Epithelial cell of esophagus (primary cell): ENCODE data around the gene CTNND2.

ENCODE experiments used
- DNase-seq: peaks from one replicate; pipeline ENCODE4 v3.0.0; 2010; ENCODE audit warnings: low read depth
- H3K4me3 ChIP-seq: 2 replicates; pipeline ENCODE4 v1.5.1; 2011; ENCODE audit warnings: mild to moderate bottlenecking, low read length, control low read depth
- TF ChIP-seq, protein P1 (sequence below): IDR thresholded peaks from 2 replicates; pipeline ENCODE4 v1.5.1; 2011; ENCODE audit warnings: low read depth, mild to moderate bottlenecking, low read length, control low read depth, inconsistent platforms; ENCODE audit not compliant: insufficient read depth; ENCODE audit errors: missing control alignments

The CTNND2 gene

DNA sequence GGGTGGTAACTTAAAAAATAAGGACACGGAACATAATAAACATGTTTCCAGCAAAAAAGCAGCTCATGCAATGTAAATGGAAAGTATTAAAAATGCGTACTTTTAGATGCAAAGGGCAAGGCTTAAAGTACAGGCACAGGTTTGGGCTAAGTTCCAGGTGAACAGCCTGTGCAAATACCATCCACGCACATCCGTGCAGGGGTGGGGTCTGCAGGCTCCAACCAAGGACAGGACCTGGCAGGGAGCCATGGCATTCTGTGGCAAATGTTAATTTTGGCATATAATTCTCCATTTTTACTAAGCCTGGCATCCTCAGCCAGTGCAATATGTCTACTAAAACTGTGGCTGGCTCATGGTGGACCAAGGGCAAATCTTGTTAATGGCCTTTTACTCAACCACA is 777.4 kb downstream of the CTNND2 start:
- DNase-seq, result no peak
- H3K4me3 ChIP-seq, result no peak overlapping the region
- TF ChIP-seq, protein P1, sequence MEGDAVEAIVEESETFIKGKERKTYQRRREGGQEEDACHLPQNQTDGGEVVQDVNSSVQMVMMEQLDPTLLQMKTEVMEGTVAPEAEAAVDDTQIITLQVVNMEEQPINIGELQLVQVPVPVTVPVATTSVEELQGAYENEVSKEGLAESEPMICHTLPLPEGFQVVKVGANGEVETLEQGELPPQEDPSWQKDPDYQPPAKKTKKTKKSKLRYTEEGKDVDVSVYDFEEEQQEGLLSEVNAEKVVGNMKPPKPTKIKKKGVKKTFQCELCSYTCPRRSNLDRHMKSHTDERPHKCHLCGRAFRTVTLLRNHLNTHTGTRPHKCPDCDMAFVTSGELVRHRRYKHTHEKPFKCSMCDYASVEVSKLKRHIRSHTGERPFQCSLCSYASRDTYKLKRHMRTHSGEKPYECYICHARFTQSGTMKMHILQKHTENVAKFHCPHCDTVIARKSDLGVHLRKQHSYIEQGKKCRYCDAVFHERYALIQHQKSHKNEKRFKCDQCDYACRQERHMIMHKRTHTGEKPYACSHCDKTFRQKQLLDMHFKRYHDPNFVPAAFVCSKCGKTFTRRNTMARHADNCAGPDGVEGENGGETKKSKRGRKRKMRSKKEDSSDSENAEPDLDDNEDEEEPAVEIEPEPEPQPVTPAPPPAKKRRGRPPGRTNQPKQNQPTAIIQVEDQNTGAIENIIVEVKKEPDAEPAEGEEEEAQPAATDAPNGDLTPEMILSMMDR, result no peak

DNA sequence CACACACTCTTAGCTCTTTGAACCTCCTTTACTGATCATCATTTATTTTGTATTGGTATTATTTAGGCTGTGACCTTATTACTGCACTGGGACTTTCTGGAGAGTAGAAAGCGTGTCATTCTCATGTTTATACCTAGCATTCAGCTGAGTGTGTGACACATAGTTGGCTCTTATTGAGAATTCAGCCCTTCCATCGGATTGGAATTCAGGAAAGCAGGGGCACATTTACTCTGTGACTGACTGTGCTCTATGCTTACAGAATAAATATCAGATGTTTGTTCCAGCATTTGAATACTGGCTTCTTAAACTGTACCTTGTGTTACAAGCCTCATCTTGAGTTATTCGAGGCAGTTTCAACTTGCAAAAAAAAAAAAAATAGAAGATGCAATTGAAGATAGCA is 782.4 kb downstream of the CTNND2 start:
- TF ChIP-seq, protein P1, result no peak
- no peak for DNase-seq
- H3K4me3 ChIP-seq, result no peak overlapping the region

DNA sequence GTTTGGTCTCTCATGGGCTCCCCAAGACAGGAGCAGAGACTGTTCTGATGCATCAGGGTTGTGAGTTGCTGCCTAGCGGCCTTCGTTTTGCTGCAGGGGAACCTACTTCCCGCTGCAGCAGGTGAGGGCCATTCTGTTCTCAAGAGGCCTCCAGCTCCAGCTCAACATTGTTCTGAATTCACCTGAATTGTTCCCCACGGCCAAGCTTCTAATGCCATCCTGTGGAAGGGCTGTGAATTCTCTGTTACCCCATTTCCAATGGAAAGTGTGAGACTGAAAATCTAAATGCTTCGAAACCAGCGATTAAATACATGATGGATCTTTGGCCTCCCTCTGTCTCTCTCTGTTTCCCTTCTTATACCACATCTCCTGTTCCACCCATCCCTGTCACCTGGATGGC is 794.1 kb downstream of the CTNND2 start:
- TF ChIP-seq, protein P1, result no peak
- no peak for DNase-seq
- H3K4me3 ChIP-seq, result no peak overlapping the region

DNA sequence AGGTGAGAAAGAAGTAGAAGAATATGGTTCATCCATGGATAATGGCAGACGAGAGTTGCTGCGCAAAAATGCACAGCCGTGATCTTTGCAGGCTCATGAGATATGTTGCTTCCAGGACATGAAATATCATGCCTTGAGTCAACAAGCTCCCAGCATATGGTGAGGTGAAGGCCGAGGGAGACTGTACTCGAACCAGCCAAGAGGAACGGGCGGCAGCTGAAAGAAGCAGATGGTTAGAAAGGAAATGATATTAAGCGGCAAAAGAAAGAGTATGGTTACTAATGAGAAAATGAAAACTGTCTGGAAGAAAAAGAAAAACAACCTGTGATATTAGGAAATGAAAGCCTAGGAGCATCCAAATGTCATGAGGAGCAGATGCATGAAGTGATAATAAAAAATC is 798.5 kb downstream of the CTNND2 start:
- TF ChIP-seq, protein P1, result no peak
- DNase-seq, result no peak
- H3K4me3 ChIP-seq, result no peak overlapping the region

DNA sequence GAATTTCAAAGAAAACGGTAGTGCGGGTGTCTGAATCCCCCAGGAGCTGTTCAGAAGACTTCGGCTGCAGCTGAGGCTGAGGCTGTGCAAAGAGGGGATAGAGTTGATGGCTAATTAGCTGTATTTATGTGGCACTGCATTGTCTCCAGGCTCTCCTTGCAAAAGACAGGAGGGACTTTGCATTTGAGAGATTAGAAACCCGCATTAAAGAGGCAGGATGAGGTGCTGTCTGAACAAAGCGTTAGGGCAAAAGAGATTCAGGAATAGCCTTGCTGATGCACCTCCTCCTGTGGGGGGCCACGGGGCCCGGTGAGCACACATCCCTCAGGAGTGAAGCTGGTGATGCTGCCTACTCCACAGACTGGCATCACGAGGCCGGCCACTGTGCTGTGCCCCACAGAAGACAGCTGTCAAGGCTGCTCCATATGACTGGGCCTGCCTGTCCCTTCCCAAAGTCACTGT is 799.6 kb downstream of the CTNND2 start:
- TF ChIP-seq, protein P1, result no peak
- no peak for DNase-seq
- H3K4me3 ChIP-seq, result no peak overlapping the region

DNA sequence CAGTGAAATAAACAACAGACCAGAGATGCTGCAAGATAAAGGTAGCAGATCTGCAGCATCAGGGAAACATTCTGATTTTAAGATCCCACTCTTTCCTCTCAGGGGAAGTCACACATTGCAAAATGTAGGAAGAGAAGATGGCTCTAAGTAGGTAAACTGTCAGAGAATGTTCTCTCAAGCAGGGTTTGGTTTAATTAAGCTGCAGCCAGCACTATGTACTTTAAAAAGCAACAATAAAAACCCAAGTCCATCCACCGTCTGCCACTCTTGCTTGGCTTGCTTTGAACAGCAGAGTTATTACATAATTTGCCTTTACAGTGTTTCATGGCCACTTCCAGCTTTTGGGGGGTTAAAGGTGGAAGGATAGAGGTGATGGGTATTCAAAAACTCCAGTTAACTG is 800.0 kb downstream of the CTNND2 start:
- TF ChIP-seq, protein P1, result no peak
- H3K4me3 ChIP-seq, result no peak overlapping the region
- no peak for DNase-seq

DNA sequence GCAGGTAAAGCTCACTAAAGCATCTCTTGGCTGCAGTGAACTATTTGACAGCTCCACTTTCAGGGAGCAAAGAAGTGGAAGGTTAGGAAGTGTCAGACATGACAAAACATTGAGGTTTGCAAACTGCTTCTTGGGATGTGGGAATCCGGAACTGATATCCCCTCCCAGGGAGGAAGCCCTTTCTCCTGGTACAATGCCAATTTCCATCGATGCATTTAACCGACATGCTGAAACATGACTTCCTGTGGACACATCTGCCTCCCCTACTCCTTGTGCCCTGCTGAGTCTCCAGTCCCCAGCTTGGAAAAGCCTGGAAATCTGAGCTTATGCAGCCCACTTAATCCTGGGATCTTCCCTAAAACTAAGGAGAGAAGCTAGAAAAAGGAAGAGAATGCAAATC is 820.1 kb downstream of the CTNND2 start:
- TF ChIP-seq, protein P1, result no peak

More for the DNA sequence above, 820.1 kb downstream of the CTNND2 start:
- no peak for DNase-seq
- H3K4me3 ChIP-seq, result no peak overlapping the region
